Osteocyte (in vitro differentiated cells): ENCODE measurements around the gene POM121. TPM values are rescaled to one million over a fixed set of nuclear protein-coding genes. Genes with fewer than 3 reads are reported as not detected.
"Not testable (repeated sequence)": the region's sequence is repeated elsewhere in the genome, so short reads cannot be mapped to it uniquely, and the experiment has no call there.

Experiments
- DNase-seq: peaks from one replicate; pipeline ENCODE4 v3.0.0; 2021; ENCODE audit warnings: mixed read lengths; ENCODE audit not compliant: unreplicated experiment; ENCODE audit errors: extremely low spot score
- H3K27ac Mint-ChIP-seq: one replicate; pipeline ENCODE4 v1.8.0; 2021; ENCODE audit warnings: mild to moderate bottlenecking, mixed read lengths; ENCODE audit not compliant: unreplicated experiment
- H3K27me3 Mint-ChIP-seq: one replicate; pipeline ENCODE4 v1.8.0; 2021; ENCODE audit warnings: mixed read lengths; ENCODE audit not compliant: unreplicated experiment
- H3K36me3 Mint-ChIP-seq: one replicate; pipeline ENCODE4 v1.8.0; 2021; ENCODE audit warnings: mixed read lengths; ENCODE audit not compliant: unreplicated experiment
- H3K4me1 Mint-ChIP-seq: one replicate; pipeline ENCODE4 v1.8.0; 2021; ENCODE audit warnings: mixed read lengths; ENCODE audit not compliant: unreplicated experiment
- H3K4me3 Mint-ChIP-seq: one replicate; pipeline ENCODE4 v1.8.0; 2021; ENCODE audit warnings: mild to moderate bottlenecking, moderate library complexity, mixed read lengths; ENCODE audit not compliant: unreplicated experiment
- H3K9me3 Mint-ChIP-seq: one replicate; pipeline ENCODE4 v1.8.0; 2021; ENCODE audit warnings: mixed read lengths; ENCODE audit not compliant: unreplicated experiment
- CTCF ChIP-seq: fragments of 200-600 bp; sonication (generic); IDR thresholded peaks from 2 replicates; pipeline ENCODE4 v1.5.0; 2021; ENCODE audit warnings: antibody characterized with exemption, mild to moderate bottlenecking, moderate library complexity
- long read RNA-seq: library from polyadenylated mRNA; unstranded; transcript quantifications from one replicate; pipeline ENCODE4 v2.0.0, GENCODE V29; 2021
- total RNA-seq: library from RNA; stranded (reverse); gene quantifications from 2 replicates; pipeline ENCODE4 v1.2.1, GENCODE V29; 2021

POM121 gene
- total RNA-seq = 36.8 and 37.1 TPM in 2 replicates
- long read RNA-seq, partial matches to known transcripts = 2 of 23 reads
- long read RNA-seq, other reads (novel, unspliced or antisense) = 21 of 23 reads

- H3K27me3 Mint-ChIP-seq = no peaks in the 10 kb centered on the region
- H3K4me1 Mint-ChIP-seq = peaks cover 25% of the 10 kb centered on the region
- H3K4me3 Mint-ChIP-seq = peak within 1 kb of the TSS; percentile 98
- peak; percentile 94 for DNase-seq
- no peak for TF ChIP-seq CTCF
- H3K9me3 Mint-ChIP-seq = no peaks in the 10 kb centered on the region
- H3K36me3 Mint-ChIP-seq = peaks cover 34% of the 10 kb centered on the region
- peak within 1 kb of the TSS; percentile 99 for H3K27ac Mint-ChIP-seq
These were observed at the start of gene POM121 for GRCh38 chr7:72924733-72925545. TSS of gene POM121 (plus strand) at chr7:72925095. CDS start at chr7:72925122, 27 bp downstream.

GRCh38 chr7:72879079-72879736 is 45.7 kb upstream of the POM121 start:
- not testable (repeated sequence) for H3K36me3 Mint-ChIP-seq, H3K4me1 Mint-ChIP-seq, H3K27me3 Mint-ChIP-seq, H3K9me3 Mint-ChIP-seq
- peak; percentile 90 for DNase-seq
- peak; percentile 7 for TF ChIP-seq CTCF
- Mint-ChIP-seq H3K4me3 (peak overlapping the region; percentile 94), H3K27ac (peak overlapping the region; percentile 94)

GRCh38 chr7:72879737-72880215 is 45.1 kb upstream of the POM121 start:
- Mint-ChIP-seq H3K27ac (peak overlapping the region; percentile 94), H3K4me3 (peak overlapping the region; percentile 94)
- H3K4me1 Mint-ChIP-seq, H3K36me3 Mint-ChIP-seq, H3K9me3 Mint-ChIP-seq, DNase-seq, H3K27me3 Mint-ChIP-seq: not testable (repeated sequence)

GRCh38 chr7:72891750-72892149 is 33.1 kb upstream of the POM121 start:
- DNase-seq, H3K4me1 Mint-ChIP-seq, H3K9me3 Mint-ChIP-seq, H3K4me3 Mint-ChIP-seq, H3K27ac Mint-ChIP-seq, H3K27me3 Mint-ChIP-seq: not testable (repeated sequence)
- peaks cover 20% of the 10 kb centered on the region for H3K36me3 Mint-ChIP-seq

GRCh38 chr7:72904740-72905139 is 20.2 kb upstream of the POM121 start:
- H3K4me3 Mint-ChIP-seq, H3K4me1 Mint-ChIP-seq, H3K27me3 Mint-ChIP-seq, DNase-seq, H3K9me3 Mint-ChIP-seq, H3K27ac Mint-ChIP-seq: not testable (repeated sequence)
- H3K36me3 Mint-ChIP-seq = peaks cover 33% of the 10 kb centered on the region

- H3K9me3 Mint-ChIP-seq, DNase-seq, H3K27ac Mint-ChIP-seq, H3K4me3 Mint-ChIP-seq, H3K4me1 Mint-ChIP-seq, H3K27me3 Mint-ChIP-seq: not testable (repeated sequence)
- peaks cover 26% of the 10 kb centered on the region for H3K36me3 Mint-ChIP-seq
These were observed 16.5 kb upstream of the POM121 start for GRCh38 chr7:72908422-72908821.

- H3K27ac Mint-ChIP-seq, DNase-seq, H3K9me3 Mint-ChIP-seq, H3K27me3 Mint-ChIP-seq, H3K4me1 Mint-ChIP-seq, H3K4me3 Mint-ChIP-seq: not testable (repeated sequence)
- H3K36me3 Mint-ChIP-seq = peaks cover 22% of the 10 kb centered on the region
These were observed 13.5 kb upstream of the POM121 start for GRCh38 chr7:72911395-72911794.

- not testable (repeated sequence) for H3K4me1 Mint-ChIP-seq, H3K27me3 Mint-ChIP-seq, DNase-seq, H3K4me3 Mint-ChIP-seq, H3K9me3 Mint-ChIP-seq, H3K27ac Mint-ChIP-seq
- peaks cover 19% of the 10 kb centered on the region for H3K36me3 Mint-ChIP-seq
These were observed 11.1 kb upstream of the POM121 start for GRCh38 chr7:72913750-72914149.
